SU-DHL-6 (cell line): ENCODE results near the gene GEMIN5.

Source experiments
- EZH2phosphoT487 ChIP-seq: fragments of 200-600 bp; sonication (generic), shearing (Covaris generic); conservative IDR thresholded peaks from 2 replicates; pipeline ENCODE4 v1.6.1; 2018; ENCODE audit warnings: mild to moderate bottlenecking, antibody characterized with exemption, low read length, moderate library complexity, mixed read lengths
- TF ChIP-seq, protein P1 (sequence below): fragments of 200-600 bp; sonication (generic); IDR thresholded peaks from one replicate; pipeline ENCODE4 v1.5.1; 2017; ENCODE audit warnings: antibody characterized with exemption, mild to moderate bottlenecking, low read length, moderate library complexity; ENCODE audit not compliant: insufficient read depth, poor library complexity, severe bottlenecking

DNA sequence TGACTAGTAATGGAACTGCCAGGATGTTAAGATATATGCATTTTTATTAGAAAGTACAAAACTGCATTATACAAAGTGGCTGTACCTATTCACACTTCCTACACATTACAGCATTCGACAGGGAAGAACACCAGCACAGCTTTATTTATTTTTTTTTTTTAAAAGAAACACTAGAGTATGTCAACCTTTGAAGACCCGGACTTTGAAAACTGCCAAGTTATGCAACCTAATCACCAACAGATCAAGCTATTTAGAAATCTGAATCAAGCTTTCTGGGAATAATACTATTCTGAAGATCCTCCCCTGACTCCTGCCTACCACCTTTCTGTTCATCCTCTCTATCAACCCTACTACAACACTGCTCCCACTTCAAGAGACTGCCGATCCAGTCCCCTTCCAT, 4.5 kb downstream of the GEMIN5 start:
- TF ChIP-seq, protein P1, sequence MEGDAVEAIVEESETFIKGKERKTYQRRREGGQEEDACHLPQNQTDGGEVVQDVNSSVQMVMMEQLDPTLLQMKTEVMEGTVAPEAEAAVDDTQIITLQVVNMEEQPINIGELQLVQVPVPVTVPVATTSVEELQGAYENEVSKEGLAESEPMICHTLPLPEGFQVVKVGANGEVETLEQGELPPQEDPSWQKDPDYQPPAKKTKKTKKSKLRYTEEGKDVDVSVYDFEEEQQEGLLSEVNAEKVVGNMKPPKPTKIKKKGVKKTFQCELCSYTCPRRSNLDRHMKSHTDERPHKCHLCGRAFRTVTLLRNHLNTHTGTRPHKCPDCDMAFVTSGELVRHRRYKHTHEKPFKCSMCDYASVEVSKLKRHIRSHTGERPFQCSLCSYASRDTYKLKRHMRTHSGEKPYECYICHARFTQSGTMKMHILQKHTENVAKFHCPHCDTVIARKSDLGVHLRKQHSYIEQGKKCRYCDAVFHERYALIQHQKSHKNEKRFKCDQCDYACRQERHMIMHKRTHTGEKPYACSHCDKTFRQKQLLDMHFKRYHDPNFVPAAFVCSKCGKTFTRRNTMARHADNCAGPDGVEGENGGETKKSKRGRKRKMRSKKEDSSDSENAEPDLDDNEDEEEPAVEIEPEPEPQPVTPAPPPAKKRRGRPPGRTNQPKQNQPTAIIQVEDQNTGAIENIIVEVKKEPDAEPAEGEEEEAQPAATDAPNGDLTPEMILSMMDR = no peak
- no peak for TF ChIP-seq EZH2phosphoT487
